GM12874 (cell line): ENCODE results near the gene USP24.
A peak's percentile ranks its signal among the peaks of the same experiment; 100 is the strongest.

Experiments used
- CTCF ChIP-seq: IDR thresholded peaks from 2 replicates; pipeline ENCODE4 v1.5.1; 2011; ENCODE audit warnings: low read depth, mild to moderate bottlenecking, control low read depth, low read length, moderate library complexity; ENCODE audit not compliant: insufficient read depth

USP24 gene

GRCh38 chr1:55038552-55038838 lies 176.7 kb downstream of the USP24 start:
- TF ChIP-seq CTCF = no peak

GRCh38 chr1:55037733-55038551 lies 177.2 kb downstream of the USP24 start:
- TF ChIP-seq CTCF = no peak

GRCh38 chr1:55035904-55036303 lies 179.3 kb downstream of the USP24 start:
- no peak for TF ChIP-seq CTCF

GRCh38 chr1:55034476-55035133 lies 180.6 kb downstream of the USP24 start:
- no peak for TF ChIP-seq CTCF

- no peak for TF ChIP-seq CTCF
Observed at GRCh38 chr1:55033265-55033614, 181.9 kb downstream of the USP24 start.

- peak; percentile 97 for TF ChIP-seq CTCF
Observed at GRCh38 chr1:55021942-55022546, 193.1 kb downstream of the USP24 start.

GRCh38 chr1:55018395-55018794 lies 196.8 kb downstream of the USP24 start:
- no peak for TF ChIP-seq CTCF
